Suprapubic skin (tissue), 4 donors: ENCODE results near the gene NUDT3. TPM values are rescaled to one million over a fixed set of nuclear protein-coding genes. Genes with fewer than 3 reads are reported as not detected.

ENCODE experiments used
- DNase-seq, 2 donors: peaks; one replicate each; pipeline ENCODE4 v3.0.0-alpha.2; 2019; ENCODE audit warnings: low spot score in 2 of 2
- H3K27ac ChIP-seq: fragments of 200-600 bp; sonication (generic); one replicate; pipeline ENCODE4 v1.5.1; 2019
- H3K27me3 ChIP-seq: fragments of 200-600 bp; sonication (generic); one replicate; pipeline ENCODE4 v1.5.1; 2019
- H3K36me3 ChIP-seq: fragments of 200-600 bp; sonication (generic); one replicate; pipeline ENCODE4 v1.5.1; 2019
- H3K4me1 ChIP-seq: fragments of 200-600 bp; sonication (generic); one replicate; pipeline ENCODE4 v1.5.1; 2019
- H3K4me3 ChIP-seq: fragments of 200-600 bp; sonication (generic); one replicate; pipeline ENCODE4 v1.5.1; 2019; ENCODE audit warnings: mild to moderate bottlenecking
- H3K9me3 ChIP-seq: fragments of 200-600 bp; sonication (generic); one replicate; pipeline ENCODE4 v1.5.1; 2019
- EP300 ChIP-seq: sonication (generic); formaldehyde crosslinking; IDR thresholded peaks from one replicate; pipeline ENCODE4 v1.6.1; 2017; ENCODE audit warnings: antibody characterized with exemption
- POLR2A ChIP-seq, 2 donors: fragments of 450-650 bp; IDR thresholded peaks; one replicate each; pipeline ENCODE4 v1.6.1; 2017; ENCODE audit warnings: antibody characterized with exemption in 2 of 2, mild to moderate bottlenecking in 2 of 2, moderate library complexity in 2 of 2
- POLR2AphosphoS5 ChIP-seq, 3 donors: sonication (generic); formaldehyde crosslinking; IDR thresholded peaks; one replicate each; pipeline ENCODE4 v1.6.1; 2017; ENCODE audit warnings: antibody characterized with exemption in 3 of 3
- WGBS: methylation state at CpG from one replicate; pipeline ENCODE4 v1.1.5; 2018; 5-methylcytosine and 5-hydroxymethylcytosine counted together
- total RNA-seq, 4 donors: library from RNA; depleted of rRNA; stranded (reverse); fragments of >200 nt; gene quantifications; one replicate each; pipeline ENCODE4 v1.1.0, GENCODE V29; 2016
- TF ChIP-seq, protein P1 (sequence below), 2 donors: fragments of 200-600 bp in 1 of 2; fragments of 450-650 bp in 1 of 2; sonication (generic) in 1 of 2; IDR thresholded peaks; one replicate each; pipeline ENCODE4 v1.5.1; 2016 to 2019; ENCODE audit warnings: antibody characterized with exemption in 2 of 2, mild to moderate bottlenecking in 1 of 2, moderate library complexity in 1 of 2

The NUDT3 gene
- total RNA-seq, 4 donors from 2014 or later = 23.2 to 34.6 (median 28.0) TPM

DNA sequence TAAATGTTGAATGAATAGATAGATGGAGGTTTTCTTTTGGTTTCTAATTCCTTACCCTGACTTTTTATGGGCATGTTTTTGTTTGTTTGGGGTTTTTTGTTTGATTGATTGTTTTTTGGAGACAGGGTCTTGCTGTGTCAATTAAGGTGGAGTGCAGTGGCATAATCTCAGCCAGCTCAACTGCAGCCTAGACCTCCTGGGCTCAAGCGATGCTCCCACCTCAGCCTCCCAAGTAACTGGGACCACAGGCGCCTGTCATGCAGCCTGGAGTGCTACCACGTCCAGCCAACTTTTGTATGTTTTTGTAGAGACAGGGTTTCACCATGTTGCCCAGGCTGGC lies 1.5 kb upstream of the NUDT3 start:
- Histone ChIP-seq H3K9me3 (no peaks in the 10 kb centered on the region), H3K27ac (no peak overlapping the region), H3K4me1 (peaks cover 24% of the 10 kb centered on the region), H3K27me3 (no peaks in the 10 kb centered on the region), H3K36me3 (no peaks in the 10 kb centered on the region), H3K4me3 (no peak overlapping the region)
- 97% methylated on average over 3 of the region's 3 CpGs for WGBS
- TF ChIP-seq POLR2A (IDR thresholded peaks at IDR 0.05) (no peak), POLR2AphosphoS5 (IDR thresholded peaks at IDR 0.05) (no peak), EP300 (no peak)
- TF ChIP-seq, protein P1, sequence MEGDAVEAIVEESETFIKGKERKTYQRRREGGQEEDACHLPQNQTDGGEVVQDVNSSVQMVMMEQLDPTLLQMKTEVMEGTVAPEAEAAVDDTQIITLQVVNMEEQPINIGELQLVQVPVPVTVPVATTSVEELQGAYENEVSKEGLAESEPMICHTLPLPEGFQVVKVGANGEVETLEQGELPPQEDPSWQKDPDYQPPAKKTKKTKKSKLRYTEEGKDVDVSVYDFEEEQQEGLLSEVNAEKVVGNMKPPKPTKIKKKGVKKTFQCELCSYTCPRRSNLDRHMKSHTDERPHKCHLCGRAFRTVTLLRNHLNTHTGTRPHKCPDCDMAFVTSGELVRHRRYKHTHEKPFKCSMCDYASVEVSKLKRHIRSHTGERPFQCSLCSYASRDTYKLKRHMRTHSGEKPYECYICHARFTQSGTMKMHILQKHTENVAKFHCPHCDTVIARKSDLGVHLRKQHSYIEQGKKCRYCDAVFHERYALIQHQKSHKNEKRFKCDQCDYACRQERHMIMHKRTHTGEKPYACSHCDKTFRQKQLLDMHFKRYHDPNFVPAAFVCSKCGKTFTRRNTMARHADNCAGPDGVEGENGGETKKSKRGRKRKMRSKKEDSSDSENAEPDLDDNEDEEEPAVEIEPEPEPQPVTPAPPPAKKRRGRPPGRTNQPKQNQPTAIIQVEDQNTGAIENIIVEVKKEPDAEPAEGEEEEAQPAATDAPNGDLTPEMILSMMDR (IDR thresholded peaks at IDR 0.05) = no peak
- no peak for DNase-seq

DNA sequence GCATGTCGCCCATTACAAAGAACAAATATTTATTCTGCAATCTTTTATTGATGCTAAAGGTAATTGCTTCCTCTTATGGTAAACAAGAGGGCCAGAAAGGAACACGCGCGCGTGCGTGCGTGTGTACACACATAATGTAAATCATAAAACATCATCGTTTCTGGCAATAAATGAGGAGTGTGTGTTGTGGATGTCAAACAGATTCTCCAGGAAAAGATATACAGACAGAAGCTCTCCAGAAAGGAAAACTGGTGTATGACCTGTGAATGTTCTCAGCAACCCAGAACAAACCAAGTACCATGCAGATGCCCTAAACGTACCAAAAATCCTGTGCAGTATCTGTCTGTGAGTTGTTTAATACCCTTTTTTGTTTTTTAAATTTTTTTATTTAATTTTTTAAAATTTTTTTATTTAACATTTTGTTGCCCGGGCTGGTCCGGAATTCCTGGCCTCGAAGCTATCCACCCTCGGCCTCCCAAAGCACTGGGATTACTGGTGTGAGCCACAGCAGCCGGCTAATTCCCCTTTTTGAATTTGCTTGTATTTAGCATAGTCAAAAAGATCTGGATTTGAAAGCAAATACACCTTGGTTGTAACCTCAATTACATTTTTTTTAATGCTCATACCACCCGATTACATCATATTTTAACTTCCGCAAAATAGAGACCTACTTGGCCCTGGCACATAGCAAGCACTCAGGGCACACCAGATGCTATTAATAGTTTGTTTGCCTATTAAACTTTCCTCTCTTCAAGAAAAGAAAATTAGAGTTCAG lies 909 bp upstream of the NUDT3 start:
- H3K4me1 ChIP-seq = peaks cover 26% of the 10 kb centered on the region
- WGBS = 41% methylated on average over 16 of the region's 16 CpGs
- no peaks in the 10 kb centered on the region for H3K36me3 ChIP-seq
- no peaks in the 10 kb centered on the region for H3K27me3 ChIP-seq
- H3K9me3 ChIP-seq = no peaks in the 10 kb centered on the region
- H3K4me3 ChIP-seq = peak overlapping the region; percentile 73
- peak overlapping the region; percentile 89 for H3K27ac ChIP-seq
- DNase-seq = no peak
- TF ChIP-seq, protein P1 (IDR thresholded peaks at IDR 0.05) = no peak
- no peak for TF ChIP-seq POLR2AphosphoS5 (IDR thresholded peaks at IDR 0.05)
- no peak for TF ChIP-seq POLR2A (IDR thresholded peaks at IDR 0.05)
- no peak for TF ChIP-seq EP300

DNA sequence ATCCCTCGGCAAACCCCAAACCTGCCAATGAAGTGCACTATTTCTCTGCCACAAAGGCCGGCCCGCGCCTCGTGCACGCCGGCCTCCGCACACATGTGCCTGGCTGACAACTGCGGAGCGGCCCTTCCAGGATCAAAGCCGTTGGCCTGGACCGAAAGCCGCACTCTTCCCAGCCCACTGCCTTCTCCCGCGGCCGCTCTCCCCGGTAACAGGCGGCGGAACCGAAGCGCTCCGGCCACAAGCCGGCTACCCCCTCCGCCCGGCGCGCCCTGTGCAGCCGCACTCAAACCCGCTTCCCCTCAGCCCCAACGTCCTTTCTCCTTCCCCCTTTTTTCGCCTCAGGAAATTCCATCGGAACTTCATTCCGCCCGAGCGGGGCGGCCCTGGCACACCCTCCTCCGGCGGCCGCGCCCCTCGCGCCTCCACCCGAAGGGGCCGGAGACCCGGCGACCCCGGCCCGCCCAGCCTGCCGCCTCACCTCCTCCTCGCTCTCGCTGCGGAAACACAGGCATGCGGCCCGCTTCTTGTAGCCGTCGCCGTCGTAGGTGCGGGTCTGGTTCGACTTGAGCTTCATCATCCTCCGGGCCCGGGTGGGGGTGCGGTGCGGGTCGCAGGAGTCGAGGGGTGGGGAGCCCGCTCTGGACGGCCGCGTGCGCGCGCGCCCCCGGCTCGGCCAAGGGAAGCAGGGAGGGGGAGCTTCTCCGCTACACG lies 528 bp downstream of the NUDT3 start:
- H3K4me3 ChIP-seq = peak overlapping the region; percentile 73
- WGBS = 0% methylated on average over 38 of the region's 78 CpGs
- peak; percentile 83 to 88 for DNase-seq
- H3K4me1 ChIP-seq = peaks cover 31% of the 10 kb centered on the region
- peak overlapping the region; percentile 89 for H3K27ac ChIP-seq
- H3K9me3 ChIP-seq = no peaks in the 10 kb centered on the region
- no peak for TF ChIP-seq EP300
- TF ChIP-seq POLR2A (IDR thresholded peaks at IDR 0.05) = no peak
- TF ChIP-seq, protein P1 (IDR thresholded peaks at IDR 0.05) = no peak
- no peak for TF ChIP-seq POLR2AphosphoS5 (IDR thresholded peaks at IDR 0.05)
- no peaks in the 10 kb centered on the region for H3K36me3 ChIP-seq
- no peaks in the 10 kb centered on the region for H3K27me3 ChIP-seq

DNA sequence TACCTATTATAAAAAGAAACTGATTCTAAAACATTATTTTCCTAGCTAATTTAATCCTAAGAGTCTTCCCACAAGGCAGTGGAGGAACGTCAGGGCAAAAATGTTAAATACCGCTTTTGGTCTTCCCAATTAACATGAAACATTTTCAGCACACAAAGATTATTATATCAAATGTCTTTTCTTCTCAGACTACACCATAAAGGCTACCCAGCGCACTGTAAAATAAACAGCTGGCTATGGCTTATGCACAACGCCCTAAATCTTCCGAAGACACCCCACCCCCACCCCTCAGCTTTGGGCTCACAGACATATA lies 1.0 kb downstream of the NUDT3 start:
- Histone ChIP-seq H3K27me3 (no peaks in the 10 kb centered on the region), H3K27ac (peak overlapping the region; percentile 89), H3K4me3 (peak overlapping the region; percentile 73), H3K4me1 (peaks cover 31% of the 10 kb centered on the region), H3K36me3 (no peaks in the 10 kb centered on the region), H3K9me3 (no peaks in the 10 kb centered on the region)
- TF ChIP-seq POLR2AphosphoS5 (IDR thresholded peaks at IDR 0.05) (no peak), POLR2A (IDR thresholded peaks at IDR 0.05) (no peak), EP300 (no peak)
- TF ChIP-seq, protein P1 (IDR thresholded peaks at IDR 0.05) = no peak
- DNase-seq = no peak
- WGBS = under 1% methylated on average over 5 of the region's 5 CpGs
